Measurements from ENCODE around the gene AANAT. TPM values are rescaled to one million over a fixed set of nuclear protein-coding genes. Genes with fewer than 3 reads are reported as not detected.

Gene AANAT
- polyA plus RNA-seq, 2 of the 4 experiments (the other 2 are of a cell fraction): 0.08 TPM; not detected in 1

DNA sequence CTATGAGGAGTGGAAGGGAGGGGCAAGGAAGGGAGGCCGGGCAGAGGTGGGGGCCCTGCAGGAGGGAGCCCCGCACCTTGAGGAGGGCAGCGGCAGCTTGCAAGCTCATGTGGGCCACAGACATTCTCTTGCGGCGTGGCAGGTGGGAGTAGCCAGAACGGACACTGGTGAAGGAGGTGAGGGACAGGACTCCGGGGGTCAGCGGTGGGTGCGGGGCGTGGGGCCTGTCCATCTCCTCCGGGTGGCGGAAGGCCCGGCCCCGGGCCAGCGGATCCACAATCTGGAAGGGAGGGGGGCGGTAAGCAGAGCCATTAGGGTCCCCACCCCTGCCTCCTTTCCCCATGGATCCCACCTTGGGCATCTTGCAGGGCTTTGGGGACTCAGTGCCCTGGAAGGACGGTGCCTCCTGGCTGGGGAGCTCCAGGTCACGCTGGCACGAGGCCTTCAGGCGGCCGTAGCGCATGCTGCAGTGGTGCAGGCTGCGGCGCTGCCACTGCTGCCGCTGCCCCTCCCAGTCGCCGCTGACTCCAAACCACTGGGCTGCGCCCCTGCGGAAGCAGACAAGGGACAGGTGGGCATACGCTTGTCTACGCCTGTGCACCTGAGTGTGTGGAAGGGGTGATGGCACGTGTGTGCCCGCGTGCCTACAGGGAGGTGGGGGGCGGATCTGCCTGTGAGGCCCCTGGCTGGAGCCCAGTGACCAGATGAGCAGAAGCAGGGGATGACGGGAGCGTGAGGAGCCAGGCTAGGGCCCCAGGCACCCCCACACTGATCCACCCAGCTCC is 11.5 kb downstream of the AANAT start:
- DNase-seq (ENCODE audit: low read depth in 1 of 2, low spot score in 1 of 2) (no peak), ATAC-seq (no peak), FAIRE-seq (no peak)
- TF ChIP-seq MYC (IDR thresholded peaks at IDR 0.05; ENCODE audit: borderline replicate concordance, low read length) (no peak), SMC3 (IDR thresholded peaks at IDR 0.05) (no peak), E2F6 (IDR thresholded peaks at IDR 0.05; ENCODE audit: borderline replicate concordance, low read depth) (no peak), BHLHE40 (IDR thresholded peaks at IDR 0.05; ENCODE audit: low read depth, low read length) (no peak), RAD21 (conservative IDR thresholded peaks at IDR 0.05 in 1 of 2, IDR thresholded peaks at IDR 0.05 in 1 of 2) (no peak), HEYL (CRISPR knock-in tag; IDR thresholded peaks at IDR 0.05) (no peak), NFE2L2 (conservative IDR thresholded peaks at IDR 0.05; ENCODE audit: low read length) (no peak), REST (IDR thresholded peaks at IDR 0.05) (no peak), KDM5A (IDR thresholded peaks at IDR 0.05) (no peak), ELK1 (IDR thresholded peaks at IDR 0.05; ENCODE audit: low read depth, low read length) (no peak), FOSL2 (IDR thresholded peaks at IDR 0.05) (no peak), FOSL2 (CRISPR knock-in tag; IDR thresholded peaks at IDR 0.05) (no peak)
- Histone ChIP-seq H3K9me3 (no peaks in the 10 kb centered on the region), H3K4me3 (no peak overlapping the region), H3K4me1 (peaks cover 4% of the 10 kb centered on the region; the same call in 2 of the 3 replicates), H3K27ac (no peak overlapping the region), H3K4me2 (no peak overlapping the region)
- ChIA-PET POLR2A (no interaction called here), CTCF (interaction anchor here (0.6 to 64.5 kb wide), 5 partner anchors 15 to 133 kb away, joined by 3 to 1994 read pairs (median 6); partner anchors contain the start of genes AANAT, RHBDF2 and UBE2O)
- 94% methylated on average over 32 of the region's 37 CpGs for WGBS (ENCODE audit: missing lambda C conversion rate)

DNA sequence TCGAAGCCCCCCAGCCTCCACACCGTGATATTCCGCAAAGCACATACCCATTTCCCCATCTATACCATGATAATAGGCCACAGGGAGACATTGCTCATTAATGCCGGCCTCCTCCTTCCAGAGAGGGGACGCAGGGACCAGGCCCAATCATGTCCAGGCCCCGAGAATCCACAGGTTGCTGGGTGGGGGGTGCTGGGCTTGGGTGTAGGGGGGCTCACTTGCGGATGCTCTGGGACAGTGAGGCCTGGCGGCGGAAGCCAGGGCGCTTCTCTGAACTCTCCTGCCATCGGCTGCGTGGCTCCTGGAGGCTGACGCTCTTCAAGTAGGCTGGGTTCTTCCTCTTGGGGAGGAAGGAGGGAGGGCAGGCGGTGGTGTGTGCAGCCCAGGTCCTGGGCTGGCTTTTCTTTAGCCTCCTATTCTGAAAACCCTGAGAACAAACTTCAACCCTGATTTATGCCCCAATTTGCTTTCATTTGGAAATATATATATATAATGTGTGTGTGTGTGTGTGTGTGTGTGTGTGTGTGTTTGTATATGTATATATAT is 12.2 kb downstream of the AANAT start:
- 90% methylated on average over 13 of the region's 14 CpGs for WGBS (ENCODE audit: missing lambda C conversion rate)
- TF ChIP-seq, protein P1, sequence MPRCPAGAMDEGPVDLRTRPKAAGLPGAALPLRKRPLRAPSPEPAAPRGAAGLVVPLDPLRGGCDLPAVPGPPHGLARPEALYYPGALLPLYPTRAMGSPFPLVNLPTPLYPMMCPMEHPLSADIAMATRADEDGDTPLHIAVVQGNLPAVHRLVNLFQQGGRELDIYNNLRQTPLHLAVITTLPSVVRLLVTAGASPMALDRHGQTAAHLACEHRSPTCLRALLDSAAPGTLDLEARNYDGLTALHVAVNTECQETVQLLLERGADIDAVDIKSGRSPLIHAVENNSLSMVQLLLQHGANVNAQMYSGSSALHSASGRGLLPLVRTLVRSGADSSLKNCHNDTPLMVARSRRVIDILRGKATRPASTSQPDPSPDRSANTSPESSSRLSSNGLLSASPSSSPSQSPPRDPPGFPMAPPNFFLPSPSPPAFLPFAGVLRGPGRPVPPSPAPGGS (IDR thresholded peaks at IDR 0.05): no peak
- TF ChIP-seq E2F6 (IDR thresholded peaks at IDR 0.05; ENCODE audit: borderline replicate concordance, low read depth): no peak
- no peak for TF ChIP-seq EP300 (IDR thresholded peaks at IDR 0.05)
- no peak for TF ChIP-seq JUN (IDR thresholded peaks at IDR 0.05)
- no peak for TF ChIP-seq ZC3H11A (IDR thresholded peaks at IDR 0.05)
- TF ChIP-seq ESRRA (IDR thresholded peaks at IDR 0.05; ENCODE audit: borderline replicate concordance, low read length): no peak
- TF ChIP-seq PHF8 (IDR thresholded peaks at IDR 0.05; ENCODE audit: borderline replicate concordance, low read depth): no peak
- TF ChIP-seq GATA3 (IDR thresholded peaks at IDR 0.05; ENCODE audit: borderline replicate concordance): no peak
- TF ChIP-seq, protein P2, sequence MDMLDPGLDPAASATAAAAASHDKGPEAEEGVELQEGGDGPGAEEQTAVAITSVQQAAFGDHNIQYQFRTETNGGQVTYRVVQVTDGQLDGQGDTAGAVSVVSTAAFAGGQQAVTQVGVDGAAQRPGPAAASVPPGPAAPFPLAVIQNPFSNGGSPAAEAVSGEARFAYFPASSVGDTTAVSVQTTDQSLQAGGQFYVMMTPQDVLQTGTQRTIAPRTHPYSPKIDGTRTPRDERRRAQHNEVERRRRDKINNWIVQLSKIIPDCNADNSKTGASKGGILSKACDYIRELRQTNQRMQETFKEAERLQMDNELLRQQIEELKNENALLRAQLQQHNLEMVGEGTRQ (IDR thresholded peaks at IDR 0.05): no peak
- TF ChIP-seq HES2 (IDR thresholded peaks at IDR 0.05): no peak
- TF ChIP-seq TP53 (CRISPR knock-in tag; IDR thresholded peaks at IDR 0.05): no peak
- TF ChIP-seq HOXB5 (CRISPR knock-in tag; IDR thresholded peaks at IDR 0.05): no peak
- TF ChIP-seq HOXA7 (CRISPR knock-in tag; IDR thresholded peaks at IDR 0.05): no peak
- no peak for TF ChIP-seq ELK1 (IDR thresholded peaks at IDR 0.05; ENCODE audit: low read depth, low read length)
- no peak for TF ChIP-seq RAD21 (conservative IDR thresholded peaks at IDR 0.05 in 1 of 2, IDR thresholded peaks at IDR 0.05 in 1 of 2)
- TF ChIP-seq HEYL (CRISPR knock-in tag; IDR thresholded peaks at IDR 0.05): no peak
- no peak for TF ChIP-seq HOXB13 (CRISPR knock-in tag; IDR thresholded peaks at IDR 0.05; ENCODE audit: low read depth)

More for the DNA sequence above, 12.2 kb downstream of the AANAT start:
- Histone ChIP-seq H3K27ac (no peak overlapping the region), H3K4me3 (no peak overlapping the region), H3K4me1 (peaks cover 9% of the 10 kb centered on the region), H3K4me2 (no peak overlapping the region), H3K9me3 (no peaks in the 10 kb centered on the region)
- DNase-seq (ENCODE audit: low read depth in 1 of 2, low spot score in 1 of 2) (no peak), FAIRE-seq (no peak), ATAC-seq (no peak)
- ChIA-PET CTCF (interaction anchor here (2.0 to 64.5 kb wide), 4 partner anchors 14 to 82 kb away, joined by 6 to 1994 read pairs (median 1001); partner anchors contain the start of genes AANAT, RHBDF2 and UBE2O), POLR2A (no interaction called here)
